Breast epithelium (tissue), 4 donors: ENCODE data around the gene HMGB3. TPM values are rescaled to one million over a fixed set of nuclear protein-coding genes. Genes with fewer than 3 reads are reported as not detected.
"Not testable (repeated sequence)": the region's sequence is repeated elsewhere in the genome, so short reads cannot be mapped to it uniquely, and the experiment has no call there.

ENCODE experiments used
- DNase-seq, 2 donors: peaks; one replicate each; pipeline ENCODE4 v3.0.0-alpha.2; 2019; ENCODE audit warnings: low spot score in 2 of 2
- H3K27ac ChIP-seq, 2 donors: fragments of 200-600 bp; sonication (generic) in 1 of 2; one replicate each; pipeline ENCODE4 v1.5.1; 2016 to 2019; ENCODE audit warnings: mild to moderate bottlenecking in 1 of 2
- H3K27me3 ChIP-seq, 2 donors: fragments of 200-600 bp; sonication (generic) in 1 of 2; one replicate each; pipeline versions ENCODE4 v1.5.1 to v1.6.0; 2017 to 2019; ENCODE audit warnings: control low read depth in 1 of 2, mild to moderate bottlenecking in 1 of 2
- H3K36me3 ChIP-seq: fragments of 200-600 bp; one replicate; pipeline ENCODE4 v1.5.1; 2019
- H3K4me1 ChIP-seq, 2 donors: fragments of 200-600 bp; sonication (generic); one replicate each; pipeline ENCODE4 v1.5.1; 2016 to 2019; ENCODE audit warnings: control low read depth in 1 of 2
- H3K4me3 ChIP-seq, 3 donors: fragments of 200-600 bp; sonication (generic); 1 replicate in 2 of 3; 2 replicates in 1 of 3; pipeline ENCODE4 v1.5.1; 2016 to 2019; ENCODE audit warnings: mild to moderate bottlenecking in 3 of 3, moderate library complexity in 2 of 3
- H3K9me3 ChIP-seq, 2 donors: fragments of 200-600 bp; sonication (generic) in 1 of 2; one replicate each; pipeline ENCODE4 v1.5.1; 2016 to 2019; ENCODE audit warnings: control low read depth in 1 of 2
- CTCF ChIP-seq, 3 donors: fragments of 450-650 bp; IDR thresholded peaks; one replicate each; pipeline ENCODE4 v1.5.1; 2016 to 2017; ENCODE audit warnings: antibody characterized with exemption in 3 of 3, mild to moderate bottlenecking in 3 of 3, moderate library complexity in 3 of 3
- POLR2A ChIP-seq: fragments of 450-650 bp; IDR thresholded peaks from one replicate; pipeline ENCODE4 v1.6.1; 2016; ENCODE audit warnings: antibody characterized with exemption, mild to moderate bottlenecking, moderate library complexity
- POLR2AphosphoS5 ChIP-seq, 3 donors: sonication (generic); formaldehyde crosslinking; IDR thresholded peaks; one replicate each; pipeline ENCODE4 v1.6.1; 2017; ENCODE audit warnings: antibody characterized with exemption in 3 of 3
- intact Hi-C: fragments of 100-400 bp; cut with DNase I; formaldehyde crosslinking; loops from one replicate; pipeline ENCODE4 v1.15.1; 2023; ENCODE audit warnings: low total_unique reads
- total RNA-seq, 3 donors: library from RNA; depleted of rRNA; stranded (reverse); fragments of >200 nt; gene quantifications; one replicate each; pipeline ENCODE4 v1.1.0, GENCODE V29; 2016

HMGB3 gene
- total RNA-seq, 3 donors from 2014 or later = 2.5 to 6.2 (median 2.7) TPM

- no peak for DNase-seq
- H3K27me3 ChIP-seq = peaks cover 0 to 24% of the 10 kb centered on the region in 2 donors
- H3K9me3 ChIP-seq = peaks cover 6 to 12% of the 10 kb centered on the region in 2 donors
- TF ChIP-seq POLR2A (no peak), CTCF (IDR thresholded peaks at IDR 0.05) (no peak), POLR2AphosphoS5 (IDR thresholded peaks at IDR 0.05) (no peak)
- no peaks in the 10 kb centered on the region for H3K4me1 ChIP-seq
- H3K27ac ChIP-seq = no peak overlapping the region
- H3K36me3 ChIP-seq = no peaks in the 10 kb centered on the region
- no peak overlapping the region for H3K4me3 ChIP-seq
- intact Hi-C loops = no loop called here
These were observed 27.5 kb upstream of the HMGB3 start for GRCh38 chrX:150955590-150955989.

GRCh38 chrX:150958177-150958576, 25.0 kb upstream of the HMGB3 start:
- intact Hi-C loops = no loop called here
- Histone ChIP-seq H3K27me3 (peaks cover 0 to 21% of the 10 kb centered on the region in 2 donors), H3K4me1 (no peaks in the 10 kb centered on the region), H3K27ac (no peak overlapping the region), H3K36me3 (no peaks in the 10 kb centered on the region), H3K9me3 (peaks cover 6 to 12% of the 10 kb centered on the region in 2 donors), H3K4me3 (no peak overlapping the region)
- TF ChIP-seq CTCF (IDR thresholded peaks at IDR 0.05) (no peak), POLR2A (no peak), POLR2AphosphoS5 (IDR thresholded peaks at IDR 0.05) (no peak)
- DNase-seq = no peak

DNA sequence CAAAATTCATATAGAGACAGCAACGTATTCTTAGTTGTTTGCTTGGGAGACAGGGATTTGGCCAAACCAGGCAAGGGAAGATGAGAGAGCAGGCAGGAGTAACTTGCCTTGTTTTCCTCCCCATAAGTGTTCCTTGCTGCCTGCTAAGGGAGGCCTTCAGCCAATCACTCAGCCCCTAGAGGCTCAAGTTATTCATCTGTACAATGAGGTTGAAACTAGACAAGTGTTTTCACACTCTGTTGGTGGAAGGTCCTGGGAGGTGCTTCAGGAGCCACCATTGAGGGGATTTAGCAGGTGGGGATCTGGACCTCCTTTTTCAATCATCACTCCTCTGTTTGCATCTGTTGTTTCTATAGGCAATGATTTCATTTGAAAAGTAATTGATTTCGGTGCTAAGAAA, 23.6 kb upstream of the HMGB3 start:
- intact Hi-C loops = no loop called here
- no peak for DNase-seq
- no peak for TF ChIP-seq POLR2A
- TF ChIP-seq CTCF (IDR thresholded peaks at IDR 0.05) = no peak
- no peak for TF ChIP-seq POLR2AphosphoS5 (IDR thresholded peaks at IDR 0.05)
- no peak overlapping the region for H3K4me3 ChIP-seq
- H3K9me3 ChIP-seq = peaks cover 6 to 12% of the 10 kb centered on the region in 2 donors
- H3K4me1 ChIP-seq = no peaks in the 10 kb centered on the region
- no peak overlapping the region for H3K27ac ChIP-seq
- H3K27me3 ChIP-seq = peaks cover 0 to 18% of the 10 kb centered on the region in 2 donors
- no peaks in the 10 kb centered on the region for H3K36me3 ChIP-seq

DNA sequence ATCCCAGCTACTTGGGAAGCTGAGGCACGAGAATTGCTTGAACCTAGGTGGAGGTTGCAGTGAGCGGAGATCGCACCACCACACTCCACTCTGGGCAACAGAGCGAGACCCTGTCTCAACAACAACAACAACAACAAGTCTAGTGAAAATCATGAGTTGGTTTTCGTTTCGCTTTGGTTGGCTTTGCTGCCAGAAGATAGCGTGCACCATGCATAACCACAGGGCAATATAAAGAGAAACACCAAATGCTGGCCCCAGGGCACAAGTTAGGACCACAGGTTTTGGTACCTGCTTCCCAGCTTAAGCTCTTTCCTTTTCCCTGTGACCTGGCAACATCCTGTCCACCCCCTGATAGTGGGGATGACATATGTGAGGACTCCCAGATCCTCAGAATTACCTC, 21.5 kb upstream of the HMGB3 start:
- no peak overlapping the region for H3K4me3 ChIP-seq
- no peak for DNase-seq
- H3K9me3 ChIP-seq = no peaks in the 10 kb centered on the region
- H3K27me3 ChIP-seq = peaks cover 0 to 31% of the 10 kb centered on the region in 2 donors
- TF ChIP-seq POLR2A (no peak), CTCF (IDR thresholded peaks at IDR 0.05) (no peak), POLR2AphosphoS5 (IDR thresholded peaks at IDR 0.05) (no peak)
- H3K4me1 ChIP-seq = no peaks in the 10 kb centered on the region
- H3K36me3 ChIP-seq = no peaks in the 10 kb centered on the region
- H3K27ac ChIP-seq = no peak overlapping the region
- intact Hi-C loops = no loop called here

DNA sequence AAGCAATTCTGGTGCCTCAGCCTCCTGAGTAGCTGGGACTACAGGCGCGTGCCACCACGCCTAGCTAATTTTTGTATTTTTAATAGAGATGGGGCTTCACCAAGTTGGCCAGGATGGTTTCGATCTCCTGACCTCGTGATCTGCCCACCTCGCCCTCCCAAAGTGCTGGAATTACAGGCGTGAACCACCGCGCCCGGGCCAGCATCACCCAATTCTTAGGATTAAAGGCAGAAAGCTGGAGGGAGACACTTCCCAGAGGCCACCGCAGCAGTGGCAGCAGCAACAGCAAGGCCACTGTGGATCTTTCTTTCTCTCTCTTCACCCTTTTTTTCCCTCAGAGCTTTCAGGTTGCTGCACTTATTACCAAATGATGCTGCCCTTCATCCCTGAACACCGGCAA, 18.7 kb upstream of the HMGB3 start:
- intact Hi-C loops = not testable (repeated sequence)

DNA sequence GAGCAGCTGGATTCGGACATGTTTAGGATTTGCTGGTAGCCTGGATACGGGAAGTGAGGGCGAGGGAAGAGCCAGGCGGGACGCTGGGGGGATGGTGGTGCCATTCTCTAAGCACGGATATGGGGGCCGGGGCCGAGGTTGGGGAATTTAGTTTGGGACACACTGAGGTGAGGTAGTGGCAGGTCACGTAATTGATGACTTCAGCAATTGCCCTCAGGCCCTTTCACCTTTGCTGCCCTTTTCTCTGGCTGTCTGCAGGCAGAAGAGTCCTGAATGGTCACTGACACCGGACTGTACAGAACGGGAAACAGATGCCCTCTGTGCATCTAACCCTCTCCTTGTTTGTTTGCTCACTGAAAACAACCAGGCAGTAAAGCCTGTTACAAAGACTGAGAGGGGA, 16.9 kb upstream of the HMGB3 start:
- Histone ChIP-seq H3K4me1 (no peaks in the 10 kb centered on the region), H3K27ac (no peak overlapping the region), H3K4me3 (no peak overlapping the region), H3K27me3 (peaks cover 0 to 40% of the 10 kb centered on the region in 2 donors), H3K9me3 (no peaks in the 10 kb centered on the region), H3K36me3 (no peaks in the 10 kb centered on the region)
- intact Hi-C loops = no loop called here
- DNase-seq = no peak
- TF ChIP-seq POLR2A (no peak), POLR2AphosphoS5 (IDR thresholded peaks at IDR 0.05) (no peak), CTCF (IDR thresholded peaks at IDR 0.05) (no peak)

More for the DNA sequence above, 18.7 kb upstream of the HMGB3 start:
- not testable (repeated sequence) for H3K4me3 ChIP-seq, H3K4me1 ChIP-seq, H3K27ac ChIP-seq, H3K36me3 ChIP-seq, DNase-seq, H3K9me3 ChIP-seq
- peaks cover 0 to 45% of the 10 kb centered on the region in 2 donors for H3K27me3 ChIP-seq
